Dendritic cell treated with granulocyte-macrophage colony-stimulating factor and Interleukin-4, amounts not matched to agents 40 ng/mL and 50 ng/mL, for 4 days (primary cell): ENCODE results near the gene NEURL1B.

Experiments used
- H3K27ac Mint-ChIP-seq: one replicate; pipeline ENCODE4 v1.8.0; 2022; ENCODE audit warnings: mild to moderate bottlenecking, mixed read lengths
- H3K27me3 Mint-ChIP-seq: one replicate; pipeline ENCODE4 v1.8.0; 2022; ENCODE audit warnings: mild to moderate bottlenecking, mixed read lengths
- H3K36me3 Mint-ChIP-seq: one replicate; pipeline ENCODE4 v1.8.0; 2022; ENCODE audit warnings: low read depth, mixed read lengths
- H3K4me1 Mint-ChIP-seq: one replicate; pipeline ENCODE4 v1.8.0; 2022; ENCODE audit warnings: low read depth, mixed read lengths
- H3K4me3 Mint-ChIP-seq: one replicate; pipeline ENCODE4 v1.8.0; 2022; ENCODE audit warnings: mild to moderate bottlenecking, moderate library complexity, mixed read lengths
- H3K9me3 Mint-ChIP-seq: one replicate; pipeline ENCODE4 v1.8.0; 2022; ENCODE audit warnings: mixed read lengths
- intact Hi-C: fragments of 100-400 bp; cut with micrococcal nuclease; formaldehyde crosslinking; loops from one replicate; pipeline ENCODE4 v1.15.0; 2022

Gene NEURL1B

GRCh38 chr5:172689801-172690200, 48.7 kb downstream of the NEURL1B start:
- Mint-ChIP-seq H3K4me3 (no peak overlapping the region), H3K27me3 (no peaks in the 10 kb centered on the region), H3K27ac (peak overlapping the region; percentile 82), H3K36me3 (no peaks in the 10 kb centered on the region), H3K4me1 (peaks cover 55% of the 10 kb centered on the region), H3K9me3 (no peaks in the 10 kb centered on the region)
- intact Hi-C loops: no loop called here

DNA sequence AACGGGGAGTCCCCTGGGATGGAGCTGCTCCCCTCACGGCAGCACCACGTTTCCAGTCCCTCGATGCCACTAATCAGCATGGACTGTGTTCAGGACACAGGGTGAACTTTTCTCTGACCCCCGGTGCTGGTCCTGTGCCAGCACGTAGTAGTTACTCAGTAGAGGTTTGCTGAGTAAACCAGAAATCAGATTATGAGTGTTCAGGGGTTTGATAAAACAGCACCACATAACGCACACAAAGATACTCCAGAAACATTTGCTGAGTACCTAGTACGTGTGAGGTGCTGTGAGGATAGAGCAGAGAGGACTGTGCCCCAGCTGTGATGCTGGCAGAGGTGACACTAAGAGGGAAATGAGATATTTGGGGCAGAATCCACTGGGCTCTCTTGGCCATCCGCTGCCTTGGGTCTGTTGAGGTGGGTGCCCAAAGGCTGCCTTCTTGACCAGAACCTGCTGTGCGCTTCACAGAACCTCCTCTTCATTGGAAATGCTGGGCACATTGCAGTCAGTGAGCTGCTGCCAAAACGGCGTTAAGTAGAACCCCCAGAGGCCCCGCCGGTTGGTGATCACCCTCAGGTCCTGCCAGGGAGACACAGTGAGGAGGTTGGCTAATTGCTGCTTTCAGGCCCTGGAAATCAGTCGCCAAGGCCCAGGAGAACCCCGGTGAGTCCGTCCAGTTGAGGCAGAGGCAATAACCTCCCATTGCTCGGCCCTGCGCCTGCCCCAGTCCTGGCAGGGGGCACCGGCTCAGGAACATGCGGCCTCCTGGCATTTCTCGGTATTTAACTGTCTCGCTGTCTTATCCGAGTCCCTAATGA, 49.4 kb downstream of the NEURL1B start:
- Mint-ChIP-seq H3K27me3 (no peaks in the 10 kb centered on the region), H3K27ac (peak overlapping the region; percentile 82), H3K36me3 (no peaks in the 10 kb centered on the region), H3K4me3 (no peak overlapping the region), H3K4me1 (peaks cover 49% of the 10 kb centered on the region), H3K9me3 (no peaks in the 10 kb centered on the region)
- intact Hi-C loops: no loop called here

DNA sequence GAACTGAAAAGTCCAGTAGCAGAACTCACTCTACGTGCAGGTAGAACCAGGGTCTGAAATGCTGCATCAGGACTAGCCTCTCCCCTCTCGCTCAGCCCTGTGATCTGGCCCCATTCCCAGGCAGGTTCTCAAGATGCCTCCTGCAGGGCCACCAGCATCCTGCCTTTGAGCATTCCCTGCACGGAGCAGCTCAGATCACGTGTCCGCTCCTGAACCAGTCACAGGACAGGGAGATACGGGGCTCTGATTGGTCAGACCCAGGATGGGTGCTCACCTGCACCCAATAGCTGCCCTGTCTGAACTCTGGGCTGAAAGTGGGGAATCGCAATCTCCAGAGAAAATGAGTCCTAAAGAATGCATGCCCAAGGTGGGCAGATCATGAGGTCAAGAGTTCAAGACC, 50.8 kb downstream of the NEURL1B start:
- Mint-ChIP-seq H3K9me3 (no peaks in the 10 kb centered on the region), H3K4me3 (no peak overlapping the region), H3K4me1 (peaks cover 51% of the 10 kb centered on the region), H3K27me3 (no peaks in the 10 kb centered on the region), H3K27ac (no peak overlapping the region), H3K36me3 (no peaks in the 10 kb centered on the region)
- intact Hi-C loops: no loop called here

DNA sequence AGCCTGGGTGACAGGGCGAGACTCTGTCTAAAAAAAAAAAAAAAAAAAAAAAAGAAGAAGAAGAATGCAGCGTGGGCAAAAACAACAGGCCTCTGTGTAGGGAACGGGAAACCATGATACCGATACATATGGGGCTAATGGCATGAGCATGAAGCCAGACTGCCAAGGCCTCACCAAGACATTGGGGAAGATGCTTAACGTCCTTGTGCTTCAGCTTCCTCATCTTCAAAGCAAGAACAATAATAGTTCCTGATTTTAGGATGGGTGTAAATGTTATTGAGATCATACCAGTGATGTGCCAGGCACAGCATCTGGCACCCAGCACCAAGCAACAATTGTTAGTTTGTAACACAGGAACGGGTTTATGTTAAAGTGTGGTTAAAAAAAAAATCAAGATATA, 51.4 kb downstream of the NEURL1B start:
- Mint-ChIP-seq H3K36me3 (no peaks in the 10 kb centered on the region), H3K4me1 (peaks cover 51% of the 10 kb centered on the region), H3K27me3 (no peaks in the 10 kb centered on the region), H3K4me3 (no peak overlapping the region), H3K9me3 (no peaks in the 10 kb centered on the region), H3K27ac (peak overlapping the region; percentile 39)
- intact Hi-C loops: no loop called here

DNA sequence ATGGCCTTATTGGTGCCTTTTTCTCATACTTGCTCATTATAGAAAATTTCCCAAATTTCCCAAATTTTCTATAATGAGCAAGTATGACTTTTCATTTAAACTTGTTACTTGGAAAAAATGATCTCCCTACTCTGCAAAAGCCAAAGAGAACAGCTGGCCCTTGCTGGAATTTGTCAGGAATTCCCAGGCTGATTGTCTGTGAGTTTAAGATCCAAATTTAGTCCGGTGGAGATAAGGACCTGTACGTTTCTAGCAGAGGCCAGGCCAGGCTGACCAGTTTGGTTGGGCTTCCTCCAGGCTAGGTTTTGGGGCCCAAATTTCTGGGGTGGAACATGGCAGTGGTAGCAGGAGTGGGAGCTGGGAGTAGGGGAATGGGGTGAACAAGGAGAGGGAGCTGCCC, 51.9 kb downstream of the NEURL1B start:
- Mint-ChIP-seq H3K36me3 (no peaks in the 10 kb centered on the region), H3K9me3 (no peaks in the 10 kb centered on the region), H3K4me3 (no peak overlapping the region), H3K27ac (peak overlapping the region; percentile 39), H3K4me1 (peaks cover 48% of the 10 kb centered on the region), H3K27me3 (no peaks in the 10 kb centered on the region)
- intact Hi-C loops: no loop called here

- Mint-ChIP-seq H3K36me3 (no peaks in the 10 kb centered on the region), H3K9me3 (no peaks in the 10 kb centered on the region), H3K4me1 (peaks cover 37% of the 10 kb centered on the region), H3K4me3 (no peak overlapping the region), H3K27ac (peak overlapping the region; percentile 51), H3K27me3 (peaks cover under 1% of the 10 kb centered on the region)
- intact Hi-C loops: no loop called here
Measured at GRCh38 chr5:172694061-172694460, 53.0 kb downstream of the NEURL1B start.

DNA sequence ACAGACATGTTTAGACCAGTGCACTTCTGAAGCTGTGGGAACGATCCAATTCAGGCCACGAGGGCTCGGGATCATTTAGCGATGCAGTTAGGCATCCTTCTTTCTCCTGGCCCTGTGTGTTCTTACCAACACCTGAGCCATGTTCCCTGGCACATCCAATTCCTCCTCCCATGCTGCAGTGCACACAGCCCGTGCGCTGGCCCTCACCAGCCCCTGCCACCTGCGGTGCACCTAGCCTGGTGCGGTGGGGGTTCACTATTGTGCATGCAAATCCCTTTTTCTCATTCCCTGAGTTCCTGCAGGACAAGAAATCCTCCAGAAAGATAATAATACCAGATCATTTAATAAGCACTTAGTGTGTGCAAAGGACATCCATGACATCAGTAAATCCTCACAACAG, 53.5 kb downstream of the NEURL1B start:
- H3K4me3 Mint-ChIP-seq: no peak overlapping the region
- H3K27ac Mint-ChIP-seq: no peak overlapping the region
- H3K9me3 Mint-ChIP-seq: no peaks in the 10 kb centered on the region
- peaks cover 32% of the 10 kb centered on the region for H3K4me1 Mint-ChIP-seq
- H3K27me3 Mint-ChIP-seq: peaks cover 5% of the 10 kb centered on the region
- intact Hi-C loops: no loop called here
- no peaks in the 10 kb centered on the region for H3K36me3 Mint-ChIP-seq

DNA sequence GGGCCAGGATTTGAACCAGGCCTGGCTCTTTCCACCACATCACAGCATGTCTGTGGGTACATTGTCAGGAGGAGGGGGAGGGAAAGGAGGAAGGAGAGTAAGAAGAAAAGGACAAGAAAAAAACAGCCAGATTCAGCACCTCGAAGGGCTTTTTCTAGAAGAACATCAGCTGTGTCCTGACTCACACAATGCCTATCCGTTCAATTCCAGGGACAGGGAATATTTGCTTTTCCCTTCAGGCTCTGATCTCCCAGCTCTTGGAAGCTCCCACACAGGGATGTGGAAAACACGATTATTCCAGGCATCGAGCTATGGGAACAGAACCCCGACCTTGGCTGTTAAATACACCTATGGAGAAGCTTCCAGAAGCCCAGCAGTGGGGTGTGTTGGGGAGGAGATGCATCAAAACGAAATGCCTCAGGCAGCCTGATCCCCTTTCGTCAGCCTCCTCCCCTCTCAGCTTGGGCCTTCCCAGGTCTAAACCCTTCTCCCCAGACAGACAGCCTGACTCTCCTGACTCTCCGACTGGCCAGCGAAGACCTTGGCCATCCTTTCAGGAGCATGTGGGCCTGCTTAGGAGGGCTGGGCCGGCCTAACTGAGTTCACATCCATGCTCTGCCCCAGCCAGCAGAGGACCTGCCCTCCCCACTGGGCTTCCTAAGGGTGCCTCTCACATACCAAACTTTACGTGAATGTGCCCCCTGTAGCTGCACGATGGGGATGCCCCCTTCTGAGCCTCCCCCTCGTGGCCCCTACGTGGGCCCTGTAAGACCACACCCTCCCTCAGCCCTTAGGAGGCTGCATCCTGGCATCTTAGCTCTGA, 54.4 kb downstream of the NEURL1B start:
- Mint-ChIP-seq H3K27ac (no peak overlapping the region), H3K36me3 (no peaks in the 10 kb centered on the region), H3K27me3 (peaks cover 14% of the 10 kb centered on the region), H3K9me3 (no peaks in the 10 kb centered on the region), H3K4me1 (peaks cover 27% of the 10 kb centered on the region), H3K4me3 (no peak overlapping the region)
- intact Hi-C loops: no loop called here

- Mint-ChIP-seq H3K4me3 (no peak overlapping the region), H3K9me3 (no peaks in the 10 kb centered on the region), H3K27me3 (peaks cover 20% of the 10 kb centered on the region), H3K36me3 (no peaks in the 10 kb centered on the region), H3K4me1 (peaks cover 34% of the 10 kb centered on the region), H3K27ac (peak overlapping the region; percentile 90)
- intact Hi-C loops: no loop called here
Measured at GRCh38 chr5:172696171-172696849, 55.2 kb downstream of the NEURL1B start.

- peak overlapping the region; percentile 79 for H3K4me3 Mint-ChIP-seq
- H3K27me3 Mint-ChIP-seq: peaks cover 25% of the 10 kb centered on the region
- no peaks in the 10 kb centered on the region for H3K9me3 Mint-ChIP-seq
- H3K4me1 Mint-ChIP-seq: peaks cover 43% of the 10 kb centered on the region
- intact Hi-C loops: loop anchor here (1.0 kb wide), 1 partner anchor 218 kb away; no protein-coding TSS in a partner anchor
- peak overlapping the region; percentile 90 for H3K27ac Mint-ChIP-seq
- H3K36me3 Mint-ChIP-seq: no peaks in the 10 kb centered on the region
Measured at GRCh38 chr5:172697123-172698121, 56.4 kb downstream of the NEURL1B start.

DNA sequence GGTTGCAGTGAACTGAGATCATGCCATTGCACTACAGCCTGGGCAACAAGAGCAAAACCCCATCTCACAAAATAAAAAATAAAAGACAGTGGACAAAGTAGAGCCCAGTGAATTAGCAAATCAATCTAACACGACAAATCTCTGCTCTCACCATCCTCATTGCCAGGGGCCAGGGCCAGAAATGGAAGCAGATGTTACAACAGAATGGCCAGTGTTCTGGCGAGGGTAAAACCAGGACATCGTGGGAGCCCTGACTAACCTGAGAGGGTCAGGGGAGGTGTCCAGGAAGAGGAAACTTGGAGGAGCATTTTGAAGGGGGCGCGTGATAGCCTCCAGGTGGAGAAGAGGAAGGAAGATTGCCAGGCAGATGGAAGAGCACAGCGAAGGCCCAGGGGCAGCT, 58.4 kb downstream of the NEURL1B start:
- Mint-ChIP-seq H3K27me3 (peaks cover 32% of the 10 kb centered on the region), H3K4me3 (no peak overlapping the region), H3K27ac (no peak overlapping the region), H3K36me3 (no peaks in the 10 kb centered on the region), H3K4me1 (peaks cover 29% of the 10 kb centered on the region), H3K9me3 (no peaks in the 10 kb centered on the region)
- intact Hi-C loops: no loop called here

DNA sequence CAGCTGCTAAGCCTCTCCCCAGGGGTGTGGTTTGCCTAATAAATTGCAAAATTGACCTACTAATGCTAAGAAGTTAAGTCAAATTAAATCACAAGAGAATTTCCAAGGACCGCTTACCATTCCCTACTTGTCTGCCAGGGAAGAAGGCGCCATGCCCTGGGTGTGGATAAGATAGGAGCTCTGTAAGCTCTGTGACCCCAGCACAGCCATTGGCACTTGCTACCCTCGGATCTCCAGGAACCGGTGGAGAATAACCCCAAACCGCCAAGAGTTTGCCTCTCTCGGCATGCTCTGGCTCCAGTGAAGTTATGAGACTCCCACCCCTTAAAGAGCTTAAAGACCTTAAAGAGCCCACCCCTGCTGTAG, 58.9 kb downstream of the NEURL1B start:
- intact Hi-C loops: no loop called here
- H3K4me3 Mint-ChIP-seq: no peak overlapping the region
- H3K4me1 Mint-ChIP-seq: peaks cover 26% of the 10 kb centered on the region
- no peaks in the 10 kb centered on the region for H3K9me3 Mint-ChIP-seq
- H3K27ac Mint-ChIP-seq: no peak overlapping the region
- peaks cover 36% of the 10 kb centered on the region for H3K27me3 Mint-ChIP-seq
- H3K36me3 Mint-ChIP-seq: no peaks in the 10 kb centered on the region
